H1 (cell line): Measurements from ENCODE around the gene HS6ST1. TPM values are rescaled to one million over a fixed set of nuclear protein-coding genes. Genes with fewer than 3 reads are reported as not detected.
A peak's percentile ranks its signal among the peaks of the same experiment; 100 is the strongest.

Experiments used
- CTCF ChIA-PET: fragments of 300-600 bp; sonication (Branson Sonifier 250); formaldehyde crosslinking; loops from one replicate; lab custom pipeline; 2021; ENCODE audit not compliant: partially characterized antibody; lab: Charles Lee
- POLR2A ChIA-PET: fragments of 300-600 bp; sonication (Branson Sonifier 250); formaldehyde crosslinking; loops from one replicate; lab custom pipeline; 2021; ENCODE audit warnings: inconsistent platforms; ENCODE audit not compliant: partially characterized antibody; lab: Charles Lee
- DNase-seq, 2 experiments: peaks; one replicate each; pipeline versions ENCODE4 v3.0.0 to v3.0.0-alpha.2; 2010 to 2022; ENCODE audit warnings: low spot score in 2 of 2, low read depth in 1 of 2, mixed read lengths in 1 of 2
- FAIRE-seq: peaks from 2 replicates; lab custom pipeline; 2011; peaks lifted over from hg19 to GRCh38; lab: Jason Lieb, UNC
- H2AFZ ChIP-seq: 2 replicates; pipeline ENCODE4 v1.8.1; 2012; ENCODE audit warnings: low read length, inconsistent platforms
- H2AK5ac ChIP-seq: 2 replicates; pipeline ENCODE4 v1.6.1; 2013; ENCODE audit warnings: low read depth, low read length
- H2BK120ac ChIP-seq: replicated peaks from 2 replicates; pipeline ENCODE3; 2013; ENCODE audit warnings: low read depth, low read length, inconsistent platforms
- H2BK12ac ChIP-seq: 2 replicates; pipeline ENCODE4 v1.6.1; 2013; ENCODE audit warnings: low read depth, low read length
- H2BK15ac ChIP-seq: 2 replicates; pipeline ENCODE4 v1.6.1; 2013; ENCODE audit warnings: low read length
- H2BK20ac ChIP-seq: 2 replicates; pipeline ENCODE4 v1.6.1; 2013; ENCODE audit warnings: low read length
- H2BK5ac ChIP-seq: 2 replicates; pipeline ENCODE4 v1.6.1; 2013; ENCODE audit warnings: low read depth, low read length
- H3K14ac ChIP-seq: 2 replicates; pipeline ENCODE4 v1.6.1; 2013; ENCODE audit warnings: inconsistent platforms; ENCODE audit not compliant: insufficient read length
- H3K18ac ChIP-seq: 2 replicates; pipeline ENCODE4 v1.6.1; 2013; ENCODE audit warnings: low read length; ENCODE audit errors: extremely low read depth
- H3K23ac ChIP-seq: 2 replicates; pipeline ENCODE4 v1.6.1; 2013; ENCODE audit warnings: inconsistent platforms; ENCODE audit not compliant: insufficient read length
- H3K23me2 ChIP-seq: 2 replicates; pipeline ENCODE4 v1.6.1; 2013; ENCODE audit warnings: low read depth, low read length
- H3K27ac ChIP-seq: 2 replicates; pipeline ENCODE4 v1.6.1; 2011; ENCODE audit warnings: low read depth, low read length, inconsistent platforms
- H3K27me3 ChIP-seq, 4 experiments: replicated peaks in 1 of 4; 1 replicate in 1 of 4; 2 replicates in 3 of 4; pipeline versions ENCODE4 v1.6.1 to v1.8.1; 2011 to 2013; ENCODE audit warnings: low read length in 3 of 4, mild to moderate bottlenecking in 3 of 4, inconsistent platforms in 2 of 4, mixed read lengths in 2 of 4, moderate library complexity in 1 of 4; ENCODE audit not compliant: control insufficient read depth in 3 of 4, insufficient read depth in 3 of 4; ENCODE audit errors: extremely low read depth in 1 of 4
- H3K36me3 ChIP-seq, 4 experiments: 2 replicates each; pipeline versions ENCODE4 v1.6.1 to v1.8.1; 2011 to 2013; ENCODE audit warnings: mild to moderate bottlenecking in 4 of 4, low read length in 3 of 4, moderate library complexity in 2 of 4, control low read depth in 1 of 4, inconsistent platforms in 1 of 4; ENCODE audit not compliant: insufficient read depth in 4 of 4, control insufficient read depth in 2 of 4
- H3K4ac ChIP-seq: replicated peaks from 2 replicates; pipeline ENCODE3; 2013; ENCODE audit warnings: low read length, low read depth, mixed read lengths, inconsistent platforms; ENCODE audit not compliant: insufficient read length
- H3K4me1 ChIP-seq, 4 experiments: replicated peaks in 1 of 4; 1 replicate in 1 of 4; 2 replicates in 3 of 4; pipeline versions ENCODE4 v1.6.1 to v1.8.1; 2011 to 2013; ENCODE audit warnings: low read length in 3 of 4, inconsistent platforms in 2 of 4, mixed read lengths in 1 of 4; ENCODE audit not compliant: insufficient read depth in 4 of 4, control insufficient read depth in 3 of 4
- H3K4me2 ChIP-seq, 2 experiments: 2 replicates each; pipeline versions ENCODE4 v1.6.1 to v1.8.1; 2011 to 2013; ENCODE audit warnings: low read depth in 2 of 2, low read length in 2 of 2, control low read depth in 1 of 2, inconsistent platforms in 1 of 2, mild to moderate bottlenecking in 1 of 2; ENCODE audit not compliant: insufficient read depth in 1 of 2
- H3K4me3 ChIP-seq, 4 experiments: fragments of 200-600, 300-600 bp in 1 of 4; sonication (generic), shearing (Covaris generic), sonication (Bioruptor Twin) in 1 of 4; 2 replicates each; pipeline versions ENCODE4 v1.5.1 to v1.8.1; 2011 to 2016; ENCODE audit warnings: low read length in 4 of 4, low read depth in 3 of 4, control low read depth in 2 of 4, inconsistent platforms in 2 of 4, mild to moderate bottlenecking in 2 of 4, mixed read lengths in 1 of 4, moderate library complexity in 1 of 4; ENCODE audit not compliant: insufficient read depth in 2 of 4; ENCODE audit errors: extremely low read depth in 1 of 4
- H3K56ac ChIP-seq: replicated peaks from 2 replicates; pipeline ENCODE3; 2013; ENCODE audit warnings: low read depth, mild to moderate bottlenecking, mixed read lengths, low read length, inconsistent platforms; ENCODE audit not compliant: insufficient read length
- H3K79me1 ChIP-seq: 2 replicates; pipeline ENCODE4 v1.6.1; 2013; ENCODE audit warnings: low read depth, low read length, control low read depth
- H3K79me2 ChIP-seq, 2 experiments: 2 replicates each; pipeline versions ENCODE4 v1.6.1 to v1.8.1; 2012 to 2013; ENCODE audit warnings: low read length in 2 of 2, mild to moderate bottlenecking in 2 of 2, inconsistent platforms in 1 of 2; ENCODE audit not compliant: insufficient read depth in 2 of 2, control insufficient read depth in 1 of 2
- H3K9ac ChIP-seq, 4 experiments: replicated peaks in 1 of 4; 1 replicate in 1 of 4; 2 replicates in 3 of 4; pipeline versions ENCODE4 v1.6.1 to v1.8.1; 2011 to 2013; ENCODE audit warnings: low read depth in 3 of 4, low read length in 3 of 4, control low read depth in 2 of 4, mild to moderate bottlenecking in 2 of 4, moderate library complexity in 2 of 4, inconsistent platforms in 1 of 4; ENCODE audit errors: extremely low read depth in 1 of 4
- H3K9me3 ChIP-seq, 2 experiments: 2 replicates each; pipeline versions ENCODE4 v1.6.1 to v1.8.1; 2012 to 2013; ENCODE audit warnings: mild to moderate bottlenecking in 2 of 2, moderate library complexity in 2 of 2, control low read depth in 1 of 2, inconsistent platforms in 1 of 2, low read depth in 1 of 2, low read length in 1 of 2, mixed read lengths in 1 of 2; ENCODE audit not compliant: insufficient read depth in 2 of 2
- H4K20me1 ChIP-seq, 2 experiments: replicated peaks in 1 of 2; 2 replicates each; pipeline versions ENCODE3 to v1.8.1; 2011 to 2013; ENCODE audit warnings: inconsistent platforms in 2 of 2, low read length in 2 of 2, mild to moderate bottlenecking in 1 of 2; ENCODE audit not compliant: insufficient read depth in 2 of 2, control insufficient read depth in 1 of 2
- H4K5ac ChIP-seq: 2 replicates; pipeline ENCODE4 v1.6.1; 2013; ENCODE audit warnings: low read length, low read depth, mixed read lengths, inconsistent platforms; ENCODE audit not compliant: insufficient read length
- H4K8ac ChIP-seq: 2 replicates; pipeline ENCODE4 v1.8.0; 2013; ENCODE audit warnings: mild to moderate bottlenecking, moderate library complexity, low read length, inconsistent platforms; ENCODE audit not compliant: insufficient read depth; ENCODE audit errors: extremely low read depth
- H4K91ac ChIP-seq: replicated peaks from 2 replicates; pipeline ENCODE3; 2013; ENCODE audit warnings: low read length, mixed read lengths, inconsistent platforms; ENCODE audit not compliant: insufficient read length
- CBX5 ChIP-seq: fragments of 300-800, 300-1000 bp; sonication (generic); IDR thresholded peaks from 2 replicates; pipeline ENCODE4 v1.7.1; 2016; ENCODE audit warnings: antibody characterized with exemption, low read length, low read depth
- TCF12 ChIP-seq: IDR thresholded peaks from 2 replicates; pipeline ENCODE4 v1.6.1; 2011; ENCODE audit warnings: low read depth, mild to moderate bottlenecking, low read length
- WGBS, 2 experiments: shearing (Covaris generic) in 1 of 2; methylation state at CpG; one replicate each; pipeline versions ENCODE4 v1.1.6 to v1.1.7; 2013 to 2015; ENCODE audit warnings: low lambda C conversion rate in 2 of 2, mixed read lengths in 2 of 2, inconsistent platforms in 1 of 2, low coverage in 1 of 2, missing lambda C conversion rate in 1 of 2; ENCODE audit not compliant: insufficient replicate concordance in 2 of 2, insufficient coverage in 1 of 2, insufficient read length in 1 of 2; ENCODE audit errors: extremely low coverage in 1 of 2, missing lambda C conversion rate in 1 of 2; 5-methylcytosine and 5-hydroxymethylcytosine counted together
- polyA plus RNA-seq, 7 experiments: library from polyadenylated mRNA; depleted of rRNA in 3 of 7; stranded (reverse) in 5 of 7; unstranded in 2 of 7; fragments of >200 nt in 5 of 7; fragments of 200-250 nt in 2 of 7; gene quantifications; 1 replicate in 5 of 7; 2 replicates in 1 of 7; 4 replicates in 1 of 7; pipeline versions ENCODE4 v1.2.1 to v1.2.3, GENCODE V29; 2011 to 2013; ENCODE audit warnings: missing spikeins in 2 of 7, mixed read lengths in 2 of 7
- total RNA-seq: library from RNA; stranded (reverse); fragmentation: NEBNext Ultra II Directional; extraction: Animal tissue kit (Norgen Biotek cat#: 25700); gene quantifications from 2 replicates; pipeline ENCODE4 v1.2.1, GENCODE V29; 2021

Gene HS6ST1
- total and polyA plus RNA-seq, 2 of the 8 experiments (the other 6 are each of a cell fraction or from before 2014, with no cell fraction given), result 37.4 to 74.6 TPM

- H4K8ac ChIP-seq, result peak overlapping the region; percentile 4; the same call in 1 of the 2 replicates
- POLR2A ChIA-PET, result interaction anchor here (0.9 to 1.4 kb wide), 2 partner anchors 9 to 12 kb away, joined by 3 read pairs; no protein-coding TSS in a partner anchor
- no peak overlapping the region for H4K5ac ChIP-seq
- H3K27me3 ChIP-seq, result no peaks in the 10 kb centered on the region
- H3K4me2 ChIP-seq, result no peak overlapping the region
- no peak overlapping the region for H3K18ac ChIP-seq
- H2BK5ac ChIP-seq, result peak overlapping the region; percentile 52; the same call in 1 of the 2 replicates
- H3K23me2 ChIP-seq, result no peaks in the 10 kb centered on the region
- H3K14ac ChIP-seq, result no peak overlapping the region
- H3K27ac ChIP-seq, result no peak overlapping the region; the same call in 1 of the 2 replicates
- H2BK120ac ChIP-seq, result no peak overlapping the region
- no peak overlapping the region for H4K91ac ChIP-seq
- H3K4me1 ChIP-seq, result peaks cover 0 to 24% (median 15%) of the 10 kb centered on the region in 4 experiments; a peak in 5 of 7 replicates
- H2BK15ac ChIP-seq, result no peak overlapping the region
- H3K56ac ChIP-seq, result no peak overlapping the region
- no peak overlapping the region for H3K4ac ChIP-seq
- 83% methylated on average over 24 of the region's 24 CpGs; no CpG with 5 or more reads in 1 of the 2 experiments for WGBS, 2 experiments
- no peak for TF ChIP-seq CBX5
- no peak for TF ChIP-seq TCF12
- peaks cover 35% of the 10 kb centered on the region for H3K79me1 ChIP-seq
- H3K9me3 ChIP-seq, result no peaks in the 10 kb centered on the region
- H2BK12ac ChIP-seq, result no peak overlapping the region
- H2AFZ ChIP-seq, result no peak overlapping the region
- CTCF ChIA-PET, result interaction anchor here (0.9 to 2.6 kb wide), 7 partner anchors 11 to 103 kb away, joined by 3 to 16 read pairs (median 4); no protein-coding TSS in a partner anchor
- no peak overlapping the region for H3K23ac ChIP-seq
- H3K79me2 ChIP-seq, result peaks cover 0 to 74% of the 10 kb centered on the region in 2 experiments; a peak in 2 of 4 replicates
- H2AK5ac ChIP-seq, result no peak overlapping the region
- H2BK20ac ChIP-seq, result no peak overlapping the region
- peaks cover 41 to 64% of the 10 kb centered on the region in 2 experiments for H4K20me1 ChIP-seq
- FAIRE-seq (no peak), DNase-seq (no peak)
- H3K4me3 ChIP-seq, result no peak overlapping the region
- H3K36me3 ChIP-seq, result peaks cover 0 to 4% (median 1%) of the 10 kb centered on the region in 4 experiments; a peak in 2 of 8 replicates
- H3K9ac ChIP-seq, result no peak overlapping the region
Measured at GRCh38 chr2:128282246-128282975, 36.3 kb downstream of the HS6ST1 start.
